Pancreas (tissue), 10 donors: ENCODE measurements around the gene RBM8A. TPM values are rescaled to one million over a fixed set of nuclear protein-coding genes. Genes with fewer than 3 reads are reported as not detected.
A peak's percentile ranks its signal among the peaks of the same experiment; 100 is the strongest.

Experiments
- ATAC-seq, 4 donors: fragments of 200-7000 bp; cut with Tn5 transposase; one replicate each; pipeline versions ENCODE4 v1.8.0 to v1.9.1; 2020; ENCODE audit warnings: mild to moderate bottlenecking in 4 of 4, moderate library complexity in 4 of 4
- DNase-seq, 6 donors: peaks; one replicate each; pipeline ENCODE4 v3.0.0-alpha.2; 2020
- FAIRE-seq: peaks from 2 replicates; lab custom pipeline; 2012; peaks lifted over from hg19 to GRCh38; lab: Jason Lieb, UNC
- H3K27ac ChIP-seq, 4 donors: fragments of 200-600 bp; sonication (generic); 1 replicate in 3 of 4; 2 replicates in 1 of 4; pipeline versions ENCODE4 v1.5.0 to v1.8.0; 2020
- H3K27me3 ChIP-seq, 4 donors: fragments of 200-600 bp; one replicate each; pipeline ENCODE4 v1.8.0; 2021
- H3K36me3 ChIP-seq, 3 donors: fragments of 200-600 bp; sonication (generic) in 1 of 3; one replicate each; pipeline versions ENCODE4 v1.5.0 to v1.8.0; 2020 to 2021
- H3K4me1 ChIP-seq, 3 donors: fragments of 200-600 bp; one replicate each; pipeline ENCODE4 v1.8.0; 2021
- H3K4me3 ChIP-seq, 4 donors: fragments of 200-600 bp; sonication (generic) in 2 of 4; one replicate each; pipeline versions ENCODE4 v1.5.0 to v1.8.0; 2020 to 2021
- H3K9me3 ChIP-seq, 4 donors: fragments of 200-600 bp; one replicate each; pipeline ENCODE4 v1.8.0; 2021
- WGBS, 2 donors: extraction: QIAGEN DNeasy Blood & Tissue Kit; methylation state at CpG; one replicate each; pipeline ENCODE4 v1.1.7; 2013; 5-methylcytosine and 5-hydroxymethylcytosine counted together
- intact Hi-C, 3 donors: fragments of 100-400 bp; cut with DNase I; formaldehyde crosslinking; loops; one replicate each; pipeline versions ENCODE4 v1.11.1 to v1.14.2; 2022
- polyA plus RNA-seq, 2 donors: library from polyadenylated mRNA; stranded (reverse); fragments of 200-250 nt; gene quantifications; one replicate each; pipeline ENCODE4 v1.2.3, GENCODE V29; 2013
- total RNA-seq, 6 donors: library from RNA; stranded (reverse); fragmentation: NEBNext Ultra II Directional in 4 of 6; extraction: Animal tissue kit (Norgen Biotek cat#: 25700) in 4 of 6; gene quantifications; one replicate each; pipeline versions ENCODE4 v1.2.1 to v1.2.4, GENCODE V29; 2021 to 2023
- TF ChIP-seq, protein P1 (sequence below), 4 donors: fragments of 200-600 bp; sonication (generic) in 3 of 4; IDR thresholded peaks; one replicate each; pipeline versions ENCODE4 v1.5.0 to v1.8.0; 2021; ENCODE audit warnings: antibody characterized with exemption in 4 of 4
- donor health status: healthy with polysubstance abuse.
- donor health status: DM: no; HTN: no; CAD: no; lungs with moderate emphysema.
- donor health status: DM: no; HTN: no; CAD: no.
- donor health status: control.
- donor health status: control.
- donor health status: Bipolar disorder and iron deficiency.
- donor health status: DM: yes; HTN: yes; CAD: no.
- donor health status: DM: no; HTN: no; CAD: no.
- donor health status: DM: no; HTN: no; CAD: no.
- donor health status: DM: yes; HTN: yes; CAD: no.

Gene RBM8A
- total and polyA plus RNA-seq, 8 donors = 29.5 to 57.9 (median 49.1) TPM

- Histone ChIP-seq H3K9me3 (no peaks in the 10 kb centered on the region), H3K27me3 (no peaks in the 10 kb centered on the region), H3K27ac (no peak overlapping the region), H3K4me1 (no peaks in the 10 kb centered on the region), H3K4me3 (no peak overlapping the region), H3K36me3 (no peaks in the 10 kb centered on the region)
- FAIRE-seq (no peak), DNase-seq (no peak), ATAC-seq (no peak)
- intact Hi-C loops = no loop called here
- WGBS, 2 donors = 91 to 95% methylated on average over 1 of the region's 1 CpG
- TF ChIP-seq, protein P1, sequence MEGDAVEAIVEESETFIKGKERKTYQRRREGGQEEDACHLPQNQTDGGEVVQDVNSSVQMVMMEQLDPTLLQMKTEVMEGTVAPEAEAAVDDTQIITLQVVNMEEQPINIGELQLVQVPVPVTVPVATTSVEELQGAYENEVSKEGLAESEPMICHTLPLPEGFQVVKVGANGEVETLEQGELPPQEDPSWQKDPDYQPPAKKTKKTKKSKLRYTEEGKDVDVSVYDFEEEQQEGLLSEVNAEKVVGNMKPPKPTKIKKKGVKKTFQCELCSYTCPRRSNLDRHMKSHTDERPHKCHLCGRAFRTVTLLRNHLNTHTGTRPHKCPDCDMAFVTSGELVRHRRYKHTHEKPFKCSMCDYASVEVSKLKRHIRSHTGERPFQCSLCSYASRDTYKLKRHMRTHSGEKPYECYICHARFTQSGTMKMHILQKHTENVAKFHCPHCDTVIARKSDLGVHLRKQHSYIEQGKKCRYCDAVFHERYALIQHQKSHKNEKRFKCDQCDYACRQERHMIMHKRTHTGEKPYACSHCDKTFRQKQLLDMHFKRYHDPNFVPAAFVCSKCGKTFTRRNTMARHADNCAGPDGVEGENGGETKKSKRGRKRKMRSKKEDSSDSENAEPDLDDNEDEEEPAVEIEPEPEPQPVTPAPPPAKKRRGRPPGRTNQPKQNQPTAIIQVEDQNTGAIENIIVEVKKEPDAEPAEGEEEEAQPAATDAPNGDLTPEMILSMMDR (IDR thresholded peaks at IDR 0.05) = no peak
Observed at GRCh38 chr1:145884675-145885074, 42.6 kb downstream of the RBM8A start.

DNA sequence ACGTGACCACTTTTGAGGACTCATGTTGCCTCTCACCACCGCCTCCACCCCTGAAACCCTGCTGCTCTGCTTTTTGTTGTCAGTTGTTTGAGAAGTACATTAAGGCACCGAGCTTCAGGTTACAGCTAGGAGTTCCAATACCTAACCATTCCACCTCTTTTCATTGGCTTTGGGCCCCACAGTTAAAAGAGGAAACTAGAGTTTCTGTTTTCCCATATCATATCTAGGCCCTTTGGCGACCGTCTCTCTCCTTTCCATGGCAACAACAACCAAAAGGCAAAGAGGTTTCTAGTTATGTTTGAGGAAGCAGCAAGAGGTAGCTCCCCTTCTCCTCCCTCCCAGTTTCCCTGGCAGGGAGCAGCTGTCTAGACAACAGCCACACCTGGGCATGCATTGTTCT is 47.5 kb downstream of the RBM8A start:
- TF ChIP-seq, protein P1 (IDR thresholded peaks at IDR 0.05) = no peak
- no peaks in the 10 kb centered on the region for H3K4me1 ChIP-seq
- H3K27me3 ChIP-seq = no peaks in the 10 kb centered on the region
- ATAC-seq (peak in 1 of 4 donors; percentile 21), FAIRE-seq (no peak), DNase-seq (no peak)
- H3K36me3 ChIP-seq = no peaks in the 10 kb centered on the region
- no peak overlapping the region for H3K4me3 ChIP-seq
- 51 to 58% methylated on average over 5 of the region's 5 CpGs for WGBS, 2 donors
- no peaks in the 10 kb centered on the region for H3K9me3 ChIP-seq
- intact Hi-C loops = no loop called here
- H3K27ac ChIP-seq = no peak overlapping the region

- Histone ChIP-seq H3K4me1 (no peaks in the 10 kb centered on the region), H3K4me3 (no peak overlapping the region), H3K27me3 (no peaks in the 10 kb centered on the region), H3K36me3 (no peaks in the 10 kb centered on the region), H3K9me3 (no peaks in the 10 kb centered on the region), H3K27ac (no peak overlapping the region)
- intact Hi-C loops = no loop called here
- TF ChIP-seq, protein P1 (IDR thresholded peaks at IDR 0.05) = no peak
- no peak for FAIRE-seq
- WGBS, 2 donors = 66 to 80% methylated on average over 2 of the region's 2 CpGs
- no peak for DNase-seq
- ATAC-seq = no peak
Observed at GRCh38 chr1:145878724-145879123, 48.6 kb downstream of the RBM8A start.

DNA sequence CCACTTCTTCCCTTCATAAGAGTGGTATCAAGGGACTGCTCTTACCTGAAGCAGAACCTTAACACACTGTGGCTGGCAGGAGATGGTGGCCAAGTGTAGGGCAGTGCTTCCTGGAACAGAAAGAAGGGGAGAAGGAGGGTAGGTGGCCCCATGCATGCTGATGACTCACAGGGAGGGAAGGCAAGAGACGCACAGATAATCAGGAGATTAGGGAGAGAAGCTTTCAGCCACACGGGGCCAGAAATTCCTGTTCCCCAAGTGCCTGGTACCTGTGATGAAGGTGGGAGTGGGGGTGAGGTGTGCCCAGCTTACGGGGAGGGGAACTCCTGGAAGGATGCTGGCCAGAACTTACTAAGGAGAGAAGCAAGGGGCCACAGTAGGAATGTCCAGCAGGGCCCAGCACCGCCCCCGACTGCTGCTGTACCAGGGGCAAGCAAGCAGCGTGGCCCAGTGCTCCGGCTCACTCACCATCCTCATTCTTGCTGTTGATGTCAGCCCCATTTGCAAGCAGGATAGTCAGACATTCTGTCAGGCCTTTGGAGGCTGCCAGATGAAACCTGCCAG is 49.3 kb downstream of the RBM8A start:
- FAIRE-seq (no peak), ATAC-seq (peak in 2 of 4 donors; percentile 11 to 24), DNase-seq (no peak)
- no peak overlapping the region for H3K4me3 ChIP-seq
- intact Hi-C loops = no loop called here
- no peaks in the 10 kb centered on the region for H3K9me3 ChIP-seq
- H3K4me1 ChIP-seq = no peaks in the 10 kb centered on the region
- no peak overlapping the region for H3K27ac ChIP-seq
- TF ChIP-seq, protein P1 (IDR thresholded peaks at IDR 0.05) = no peak
- H3K27me3 ChIP-seq = no peaks in the 10 kb centered on the region
- H3K36me3 ChIP-seq = no peaks in the 10 kb centered on the region
- WGBS, 2 donors = 76 to 84% methylated on average over 7 of the region's 7 CpGs

GRCh38 chr1:145874646-145875045 is 52.6 kb downstream of the RBM8A start:
- no peak overlapping the region for H3K27ac ChIP-seq
- WGBS, 2 donors = 88 to 96% methylated on average over 12 of the region's 12 CpGs
- H3K9me3 ChIP-seq = no peaks in the 10 kb centered on the region
- TF ChIP-seq, protein P1 (IDR thresholded peaks at IDR 0.05) = no peak
- no peaks in the 10 kb centered on the region for H3K36me3 ChIP-seq
- no peak overlapping the region for H3K4me3 ChIP-seq
- no peak for DNase-seq
- FAIRE-seq = no peak
- ATAC-seq = no peak
- intact Hi-C loops = no loop called here
- no peaks in the 10 kb centered on the region for H3K27me3 ChIP-seq
- no peaks in the 10 kb centered on the region for H3K4me1 ChIP-seq
